Mesenchymal stem cell (in vitro differentiated cells and primary cell): ENCODE results near the gene HSPB3.

ENCODE experiments used
- DNase-seq: peaks from one replicate; pipeline ENCODE4 v3.0.0-alpha.2; 2013
- H2AFZ ChIP-seq: one replicate; pipeline ENCODE4 v1.6.1; 2013; ENCODE audit warnings: low read depth, mild to moderate bottlenecking, control low read depth, inconsistent platforms, low read length, moderate library complexity
- H2AK5ac ChIP-seq: 2 replicates; pipeline ENCODE4 v1.6.1; 2013; ENCODE audit warnings: low read length, moderate library complexity, mild to moderate bottlenecking, inconsistent platforms; ENCODE audit not compliant: severe bottlenecking
- H2BK120ac ChIP-seq: one replicate; pipeline ENCODE4 v1.6.1; 2013; ENCODE audit warnings: low read depth, mild to moderate bottlenecking, inconsistent platforms, low read length, moderate library complexity
- H2BK12ac ChIP-seq, 2 experiments: one replicate each; pipeline ENCODE4 v1.6.1; 2013; ENCODE audit warnings: inconsistent platforms in 2 of 2, low read length in 2 of 2, mild to moderate bottlenecking in 2 of 2, moderate library complexity in 2 of 2, control low read depth in 1 of 2
- H2BK15ac ChIP-seq: one replicate; pipeline ENCODE4 v1.6.1; 2013; ENCODE audit warnings: mild to moderate bottlenecking, low read depth, inconsistent platforms; ENCODE audit not compliant: poor library complexity, severe bottlenecking
- H2BK5ac ChIP-seq: 2 replicates; pipeline ENCODE4 v1.6.1; 2013; ENCODE audit warnings: low read depth, mild to moderate bottlenecking, low read length, control low read depth, inconsistent platforms; ENCODE audit not compliant: poor library complexity, severe bottlenecking
- H3K14ac ChIP-seq, 2 experiments: one replicate each; pipeline ENCODE4 v1.6.1; 2013; ENCODE audit warnings: inconsistent platforms in 2 of 2, low read length in 2 of 2, control low read depth in 1 of 2, mild to moderate bottlenecking in 1 of 2, moderate library complexity in 1 of 2
- H3K18ac ChIP-seq, 2 experiments: one replicate each; pipeline ENCODE4 v1.6.1; 2013; ENCODE audit warnings: inconsistent platforms in 2 of 2, low read length in 2 of 2, control low read depth in 1 of 2, low read depth in 1 of 2, mild to moderate bottlenecking in 1 of 2
- H3K23ac ChIP-seq, 2 experiments: one replicate each; pipeline ENCODE4 v1.6.1; 2013; ENCODE audit warnings: inconsistent platforms in 2 of 2, low read length in 2 of 2, mild to moderate bottlenecking in 2 of 2, moderate library complexity in 2 of 2, control low read depth in 1 of 2
- H3K27ac ChIP-seq: 2 replicates; pipeline ENCODE4 v1.5.1; 2013; ENCODE audit warnings: mild to moderate bottlenecking, moderate library complexity, low read length, control low read depth, inconsistent platforms; ENCODE audit not compliant: poor library complexity, severe bottlenecking
- H3K27me3 ChIP-seq, 2 experiments: 2 replicates each; pipeline versions ENCODE4 v1.6.1 to v1.7.0; 2013; ENCODE audit warnings: low read length in 2 of 2, mild to moderate bottlenecking in 2 of 2, moderate library complexity in 2 of 2, control low read depth in 1 of 2, inconsistent platforms in 1 of 2; ENCODE audit not compliant: control insufficient read depth in 1 of 2, insufficient read depth in 1 of 2
- H3K36me3 ChIP-seq, 2 experiments: 2 replicates each; pipeline versions ENCODE4 v1.6.1 to v1.7.0; 2013; ENCODE audit warnings: low read length in 2 of 2, control low read depth in 1 of 2, inconsistent platforms in 1 of 2, low read depth in 1 of 2, mild to moderate bottlenecking in 1 of 2; ENCODE audit not compliant: insufficient read depth in 2 of 2, control insufficient read depth in 1 of 2
- H3K4ac ChIP-seq, 2 experiments: one replicate each; pipeline ENCODE4 v1.6.1; 2013; ENCODE audit warnings: inconsistent platforms in 2 of 2, low read length in 2 of 2, mild to moderate bottlenecking in 2 of 2, moderate library complexity in 2 of 2, control low read depth in 1 of 2, low read depth in 1 of 2
- H3K4me1 ChIP-seq: 2 replicates; pipeline ENCODE4 v1.6.1; 2013; ENCODE audit warnings: low read depth, low read length, control low read depth; ENCODE audit not compliant: control insufficient read depth, insufficient read depth
- H3K4me2 ChIP-seq: 2 replicates; pipeline ENCODE4 v1.6.1; 2013; ENCODE audit warnings: low read length, mild to moderate bottlenecking, inconsistent platforms; ENCODE audit not compliant: poor library complexity, severe bottlenecking
- H3K4me3 ChIP-seq, 2 experiments: 2 replicates each; pipeline versions ENCODE4 v1.5.1 to v1.7.0; 2013; ENCODE audit warnings: low read length in 2 of 2, mild to moderate bottlenecking in 2 of 2, control low read depth in 1 of 2, low read depth in 1 of 2; ENCODE audit not compliant: insufficient read depth in 1 of 2
- H3K79me1 ChIP-seq: replicated peaks from 2 replicates; pipeline ENCODE4 v1.6.1; 2013; ENCODE audit warnings: mild to moderate bottlenecking, control low read depth, low read length, inconsistent platforms; ENCODE audit not compliant: poor library complexity, severe bottlenecking
- H3K9ac ChIP-seq: 2 replicates; pipeline ENCODE4 v1.7.0; 2013; ENCODE audit warnings: mild to moderate bottlenecking, low read length, moderate library complexity
- H3K9me3 ChIP-seq: 2 replicates; pipeline ENCODE4 v1.7.0; 2013; ENCODE audit warnings: mild to moderate bottlenecking, low read length; ENCODE audit not compliant: control insufficient read depth
- H4K8ac ChIP-seq: one replicate; pipeline ENCODE4 v1.6.1; 2013; ENCODE audit warnings: inconsistent platforms, mild to moderate bottlenecking, low read length, moderate library complexity
- H4K91ac ChIP-seq: one replicate; pipeline ENCODE4 v1.6.1; 2013; ENCODE audit warnings: mild to moderate bottlenecking, low read length, inconsistent platforms
- WGBS: methylation state at CpG from one replicate; pipeline ENCODE4 v1.1.7; 2013; ENCODE audit warnings: mixed read lengths; 5-methylcytosine and 5-hydroxymethylcytosine counted together

HSPB3 gene

GRCh38 chr5:54462281-54462680 lies 6.8 kb downstream of the HSPB3 start:
- Histone ChIP-seq H3K36me3 (no peaks in the 10 kb centered on the region), H2BK15ac (no peak overlapping the region), H3K27ac (no peak overlapping the region), H3K27me3 (no peaks in the 10 kb centered on the region), H4K91ac (no peak overlapping the region), H3K23ac (no peak overlapping the region), H3K9me3 (no peaks in the 10 kb centered on the region), H3K18ac (no peak overlapping the region), H3K9ac (no peak overlapping the region), H3K4me3 (no peak overlapping the region), H2AK5ac (no peak overlapping the region), H2BK12ac (no peak overlapping the region), H2BK5ac (no peak overlapping the region), H3K79me1 (no peaks in the 10 kb centered on the region), H3K14ac (no peak overlapping the region), H3K4me2 (no peak overlapping the region), H4K8ac (no peak overlapping the region), H3K4ac (no peak overlapping the region), H3K4me1 (no peaks in the 10 kb centered on the region), H2BK120ac (no peak overlapping the region), H2AFZ (no peak overlapping the region)
- 74% methylated on average over 5 of the region's 5 CpGs for WGBS
- no peak for DNase-seq

- H4K91ac ChIP-seq = no peak overlapping the region
- no peak overlapping the region for H4K8ac ChIP-seq
- H3K27me3 ChIP-seq = no peaks in the 10 kb centered on the region
- no peak overlapping the region for H2BK120ac ChIP-seq
- no peak overlapping the region for H2AFZ ChIP-seq
- H3K14ac ChIP-seq = no peak overlapping the region
- no peak overlapping the region for H2BK12ac ChIP-seq
- H2AK5ac ChIP-seq = no peak overlapping the region
- H2BK5ac ChIP-seq = no peak overlapping the region
- 87% methylated on average over 1 of the region's 4 CpGs for WGBS
- no peak overlapping the region for H3K4me3 ChIP-seq
- H3K4ac ChIP-seq = no peak overlapping the region
- DNase-seq = no peak
- no peaks in the 10 kb centered on the region for H3K36me3 ChIP-seq
- H3K9me3 ChIP-seq = no peaks in the 10 kb centered on the region
- H3K27ac ChIP-seq = no peak overlapping the region
- H3K18ac ChIP-seq = peak overlapping the region in 1 of 2 experiments; percentile 24
- no peak overlapping the region for H3K23ac ChIP-seq
- H3K4me1 ChIP-seq = no peaks in the 10 kb centered on the region
- no peak overlapping the region for H3K9ac ChIP-seq
- no peak overlapping the region for H2BK15ac ChIP-seq
- no peaks in the 10 kb centered on the region for H3K79me1 ChIP-seq
- H3K4me2 ChIP-seq = no peak overlapping the region
These were observed 8.2 kb downstream of the HSPB3 start for GRCh38 chr5:54463713-54464112.

- Histone ChIP-seq H2AFZ (no peak overlapping the region), H2BK15ac (no peak overlapping the region), H3K4me3 (peak overlapping the region in 1 of 2 experiments; percentile 79), H3K9me3 (no peaks in the 10 kb centered on the region), H3K4me1 (no peaks in the 10 kb centered on the region), H2BK12ac (no peak overlapping the region), H3K4ac (no peak overlapping the region), H3K79me1 (no peaks in the 10 kb centered on the region), H4K91ac (no peak overlapping the region), H3K27me3 (peaks cover 0 to 3% of the 10 kb centered on the region in 2 experiments), H3K36me3 (no peaks in the 10 kb centered on the region), H3K27ac (no peak overlapping the region), H3K4me2 (no peak overlapping the region), H2BK120ac (no peak overlapping the region), H2AK5ac (no peak overlapping the region), H3K9ac (peak overlapping the region; percentile 90), H3K18ac (peak overlapping the region in 1 of 2 experiments; percentile 33), H2BK5ac (no peak overlapping the region), H4K8ac (no peak overlapping the region), H3K23ac (no peak overlapping the region), H3K14ac (no peak overlapping the region)
- 84% methylated on average over 2 of the region's 2 CpGs for WGBS
- DNase-seq = peak; percentile 41
These were observed 14.1 kb downstream of the HSPB3 start for GRCh38 chr5:54469622-54470021.

GRCh38 chr5:54470128-54470527 lies 14.6 kb downstream of the HSPB3 start:
- Histone ChIP-seq H3K4me3 (peak overlapping the region in 1 of 2 experiments; percentile 79), H3K27me3 (peaks cover 0 to 3% of the 10 kb centered on the region in 2 experiments), H3K36me3 (no peaks in the 10 kb centered on the region), H2BK120ac (no peak overlapping the region), H4K91ac (no peak overlapping the region), H2BK5ac (no peak overlapping the region), H3K79me1 (no peaks in the 10 kb centered on the region), H4K8ac (no peak overlapping the region), H3K9me3 (no peaks in the 10 kb centered on the region), H2BK15ac (no peak overlapping the region), H2AFZ (no peak overlapping the region), H2AK5ac (no peak overlapping the region), H3K4me1 (no peaks in the 10 kb centered on the region), H3K9ac (peak overlapping the region; percentile 90), H3K18ac (no peak overlapping the region), H3K27ac (no peak overlapping the region), H3K14ac (no peak overlapping the region), H2BK12ac (no peak overlapping the region), H3K23ac (no peak overlapping the region), H3K4me2 (no peak overlapping the region), H3K4ac (no peak overlapping the region)
- no peak for DNase-seq
- 100% methylated on average over 1 of the region's 2 CpGs for WGBS
